Effector CD4-positive, alpha-beta T cell (primary cell): ENCODE data around the gene S100A2.
"Not testable (repeated sequence)": the region's sequence is repeated elsewhere in the genome, so short reads cannot be mapped to it uniquely, and the experiment has no call there.

Source experiments
- DNase-seq: peaks from one replicate; pipeline ENCODE4 v3.0.0-alpha.2; 2020

The S100A2 gene

GRCh38 chr1:153527023-153527682 lies 38.5 kb downstream of the S100A2 start:
- no peak for DNase-seq

- no peak for DNase-seq
Measured at GRCh38 chr1:153526132-153526543, 39.5 kb downstream of the S100A2 start.

- DNase-seq = no peak
Measured at GRCh38 chr1:153525088-153525728, 40.4 kb downstream of the S100A2 start.

- not testable (repeated sequence) for DNase-seq
Measured at GRCh38 chr1:153522353-153523048, 43.1 kb downstream of the S100A2 start.

GRCh38 chr1:153521808-153522207 lies 43.8 kb downstream of the S100A2 start:
- DNase-seq = not testable (repeated sequence)

- no peak for DNase-seq
Measured at GRCh38 chr1:153520818-153521476, 44.7 kb downstream of the S100A2 start.

- not testable (repeated sequence) for DNase-seq
Measured at GRCh38 chr1:153520137-153520691, 45.4 kb downstream of the S100A2 start.

GRCh38 chr1:153519242-153519641 lies 46.4 kb downstream of the S100A2 start:
- no peak for DNase-seq

DNA sequence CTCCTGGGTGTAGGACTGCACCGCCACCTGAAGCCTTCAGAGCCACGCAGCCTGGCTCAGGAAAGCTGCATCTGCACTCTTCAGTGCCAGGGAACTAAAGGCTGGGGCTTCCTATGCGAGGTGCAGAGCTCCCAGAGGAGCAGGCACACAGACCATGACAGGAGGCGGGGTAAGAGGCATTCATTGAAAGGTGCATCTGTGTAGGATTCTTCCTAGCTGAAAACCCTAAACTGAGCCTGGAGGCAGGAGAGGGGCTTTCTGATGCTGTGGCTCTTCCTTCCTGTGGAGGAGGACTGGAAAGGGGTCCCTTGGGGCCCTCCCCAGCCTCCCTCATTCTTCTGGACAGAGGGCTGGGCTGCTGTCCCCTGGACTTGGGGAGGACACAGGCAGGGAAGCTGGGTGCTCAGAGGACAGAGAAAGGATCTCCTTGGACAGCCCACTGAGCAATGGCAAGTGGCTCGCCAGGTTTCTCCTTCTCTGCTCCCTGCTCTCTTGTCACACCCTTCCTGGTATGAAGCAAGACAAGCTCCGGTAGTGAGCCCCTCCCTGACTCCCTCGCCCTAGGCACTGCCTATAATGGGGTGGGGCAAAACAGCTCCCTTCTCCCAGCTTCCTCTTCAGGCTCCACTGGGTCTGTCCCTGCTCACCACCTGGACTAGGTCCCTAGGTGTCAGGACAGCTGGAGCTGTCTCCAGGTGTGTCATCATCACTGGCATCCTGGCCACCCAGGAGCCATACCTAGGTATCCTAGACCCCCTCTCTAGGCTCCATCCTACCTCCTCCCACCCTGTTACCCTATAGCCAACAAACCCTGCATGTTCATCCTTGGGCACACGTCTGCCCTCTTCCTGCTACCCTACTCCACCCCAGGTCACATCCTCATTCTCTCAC lies 49.9 kb downstream of the S100A2 start:
- no peak for DNase-seq

DNA sequence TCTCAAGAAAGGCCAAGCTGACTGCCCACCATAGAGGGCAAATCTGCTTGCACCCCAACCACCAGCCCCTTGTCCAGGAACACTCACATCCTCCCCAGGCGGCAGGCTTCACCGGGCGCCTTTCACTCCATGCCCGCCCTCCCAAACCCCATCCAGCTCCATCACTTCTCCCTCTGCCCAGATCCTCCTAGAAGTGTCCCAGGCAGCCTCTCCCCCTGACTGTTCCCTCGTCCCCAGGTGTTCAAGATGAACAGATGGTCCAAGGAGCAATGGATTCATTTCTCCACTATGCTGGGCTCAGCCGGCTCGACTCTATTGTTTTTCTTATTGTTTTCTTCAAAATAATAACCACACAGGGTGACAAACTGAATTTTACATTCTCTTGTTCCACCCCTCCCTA lies 52.0 kb downstream of the S100A2 start:
- DNase-seq = no peak

GRCh38 chr1:153513023-153513422 lies 52.6 kb downstream of the S100A2 start:
- DNase-seq = no peak
